ENCODE results near the gene CLC. TPM values are rescaled to one million over a fixed set of nuclear protein-coding genes. Genes with fewer than 3 reads are reported as not detected.

The CLC gene
- total RNA-seq, 1 donor from 2014 or later: not detected

GRCh38 chr19:39681416-39681815, 56.4 kb downstream of the CLC start:
- no peak for DNase-seq (ENCODE audit: low spot score)

More at GRCh38 chr19:39681416-39681815, 56.4 kb downstream of the CLC start:
- no peak for ATAC-seq

Other genes with a start within 250 kb of the CLC start
- gene DLL3, start 239.1 kb downstream of the CLC start, total RNA-seq: not detected
- not detected for gene SELENOV, start 222.9 kb downstream of the CLC start, total RNA-seq
- gene EID2B, start 205.2 kb downstream of the CLC start, total RNA-seq: 0.43 TPM
- 6.6 TPM for gene EID2, start 197.9 kb downstream of the CLC start, total RNA-seq
- gene LGALS13, start 135.5 kb downstream of the CLC start, total RNA-seq: not detected
- gene LGALS16, start 82.1 kb downstream of the CLC start, total RNA-seq: not detected
- gene LGALS14, start 33.5 kb downstream of the CLC start, total RNA-seq: not detected
- gene LEUTX, start 40.8 kb upstream of the CLC start, total RNA-seq: not detected
- 5.5 TPM for gene DYRK1B, start 96.1 kb upstream of the CLC start, total RNA-seq
- gene FBL, start 108.3 kb upstream of the CLC start, total RNA-seq: 43.0 TPM
- gene FCGBP, start 196.6 kb upstream of the CLC start, total RNA-seq: 7.3 TPM
- gene PSMC4, start 233.1 kb upstream of the CLC start, total RNA-seq: 47.9 TPM

All from left lobe of liver (tissue), 2 donors.